ENCODE data around the gene CYP3A4. TPM values are rescaled to one million over a fixed set of nuclear protein-coding genes. Genes with fewer than 3 reads are reported as not detected.
"Not testable (repeated sequence)": the region's sequence is repeated elsewhere in the genome, so short reads cannot be mapped to it uniquely, and the experiment has no call there.

CYP3A4 gene
- 1 to 10 TPM in 1 of 3 donors, under 1 TPM in 2; 0.10 to 1.3 (median 0.22) TPM for polyA plus RNA-seq

GRCh38 chr7:99784007-99784406, at the start of gene CYP3A4:
CYP3A4 (minus strand) TSS chr7:99784184; CDS start chr7:99784081, 103 bp downstream.
- H3K27ac ChIP-seq (ENCODE audit: low read depth, low read length): no peak within 1 kb of the TSS

- H3K27ac ChIP-seq (ENCODE audit: low read depth, low read length): no peak overlapping the region
- 25 to 64% (median 64%) methylated on average over 8 of the region's 8 CpGs for WGBS, 3 donors
Observed at GRCh38 chr7:99833289-99833877, 49.4 kb upstream of the CYP3A4 start.

- H3K27ac ChIP-seq (ENCODE audit: low read depth, low read length): no peak overlapping the region
Observed at GRCh38 chr7:99831595-99831994, 47.6 kb upstream of the CYP3A4 start.

DNA sequence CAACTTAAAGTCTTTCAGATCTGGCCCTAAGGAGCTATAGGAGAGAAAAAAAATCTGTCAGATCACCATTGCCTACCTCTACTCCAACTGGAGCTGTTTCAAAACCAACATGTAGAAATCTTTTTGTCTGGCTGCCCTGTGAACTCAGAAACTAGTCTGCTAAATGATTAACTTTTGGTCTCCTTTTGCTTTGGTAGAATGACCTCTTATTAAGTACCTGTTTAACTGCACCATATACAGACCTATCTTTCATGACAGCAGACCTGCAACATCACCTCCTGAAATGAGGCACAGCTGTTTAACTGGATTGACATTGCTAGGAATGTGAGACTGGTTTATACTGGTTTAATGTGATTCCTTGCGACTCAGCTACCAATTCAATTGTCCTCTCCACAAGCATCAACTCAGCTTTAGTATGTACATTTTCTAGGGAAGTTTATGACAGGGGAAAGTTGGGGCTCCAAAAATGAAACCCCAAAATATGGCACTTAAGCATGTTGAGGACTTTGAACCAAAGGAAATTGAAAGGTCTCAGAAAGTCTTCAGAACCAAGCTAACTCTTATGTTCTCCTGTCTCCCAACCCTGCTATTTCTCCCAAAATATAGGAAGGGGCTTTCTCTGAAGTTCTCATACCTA, 45.7 kb upstream of the CYP3A4 start:
- WGBS, 3 donors: 22 to 94% (median 90%) methylated on average over 1 of the region's 1 CpG
- no peak overlapping the region for H3K27ac ChIP-seq (ENCODE audit: low read depth, low read length)

DNA sequence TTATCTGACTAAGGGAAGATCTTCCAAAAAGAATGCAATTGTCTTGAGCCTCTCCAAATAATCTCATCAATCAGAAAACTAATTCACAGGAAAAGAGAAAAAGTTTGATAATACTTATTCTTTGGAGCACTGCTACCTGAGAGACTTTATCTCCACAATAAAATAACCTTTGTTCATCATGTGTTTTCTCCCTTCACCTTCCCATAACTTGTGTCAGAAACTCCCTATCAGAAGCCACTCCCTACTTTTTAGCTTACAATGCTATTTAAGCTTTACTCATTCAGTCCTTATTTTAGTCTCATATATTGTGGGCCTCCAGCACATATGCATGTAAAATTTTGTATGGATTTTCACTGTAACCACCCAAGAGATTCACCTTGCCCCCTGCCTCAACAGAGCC, 44.8 kb upstream of the CYP3A4 start:
- H3K27ac ChIP-seq (ENCODE audit: low read depth, low read length): no peak overlapping the region

GRCh38 chr7:99827040-99827778, 43.2 kb upstream of the CYP3A4 start:
- no peak overlapping the region for H3K27ac ChIP-seq (ENCODE audit: low read depth, low read length)
- WGBS, 3 donors: 36 to 91% (median 71%) methylated on average over 2 of the region's 2 CpGs

DNA sequence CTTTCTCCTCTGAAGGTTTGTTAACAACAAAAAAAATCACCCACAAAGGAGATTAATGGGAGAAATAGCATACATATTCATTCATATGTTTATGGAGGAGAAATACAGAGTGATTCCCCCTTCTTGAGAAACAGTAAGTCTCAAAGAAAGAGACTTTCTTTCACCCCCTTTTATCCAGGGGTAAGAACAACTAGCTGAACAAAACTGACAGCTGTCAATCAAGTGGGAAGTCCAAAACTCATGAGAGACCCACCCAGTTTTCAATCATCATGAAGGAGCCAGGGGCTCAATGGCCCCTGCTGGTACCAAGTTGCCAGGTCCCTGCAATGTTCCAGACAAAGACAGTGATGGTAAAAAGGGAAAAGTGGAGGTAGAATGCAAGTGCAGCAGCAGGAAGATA, 41.9 kb upstream of the CYP3A4 start:
- H3K27ac ChIP-seq (ENCODE audit: low read depth, low read length): no peak overlapping the region

GRCh38 chr7:99825452-99825851, 41.5 kb upstream of the CYP3A4 start:
- H3K27ac ChIP-seq (ENCODE audit: low read depth, low read length): no peak overlapping the region
- 88 to 91% (median 90%) methylated on average over 1 of the region's 1 CpG for WGBS, 3 donors

DNA sequence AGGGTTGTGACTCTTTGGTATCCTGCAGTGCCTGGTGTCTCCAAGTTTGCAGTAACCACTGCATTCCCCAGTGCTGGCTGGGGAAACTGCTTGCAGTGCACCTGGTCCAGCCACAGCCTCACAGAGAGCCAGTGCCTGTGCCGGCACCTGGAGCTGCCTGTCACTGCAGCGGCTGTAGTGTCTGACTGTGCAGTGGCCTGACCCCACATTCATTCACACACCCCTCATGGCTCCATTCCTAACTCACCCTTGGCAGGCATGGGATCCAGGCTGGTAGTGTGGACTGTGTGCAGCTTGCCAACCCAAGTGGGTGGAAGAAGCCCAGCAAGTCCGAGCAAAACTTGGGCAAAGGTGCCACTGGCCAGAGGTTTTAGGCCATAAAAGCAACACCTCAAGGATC, 40.1 kb upstream of the CYP3A4 start:
- 88 to 94% (median 89%) methylated on average over 3 of the region's 3 CpGs for WGBS, 3 donors
- H3K27ac ChIP-seq (ENCODE audit: low read depth, low read length): no peak overlapping the region

DNA sequence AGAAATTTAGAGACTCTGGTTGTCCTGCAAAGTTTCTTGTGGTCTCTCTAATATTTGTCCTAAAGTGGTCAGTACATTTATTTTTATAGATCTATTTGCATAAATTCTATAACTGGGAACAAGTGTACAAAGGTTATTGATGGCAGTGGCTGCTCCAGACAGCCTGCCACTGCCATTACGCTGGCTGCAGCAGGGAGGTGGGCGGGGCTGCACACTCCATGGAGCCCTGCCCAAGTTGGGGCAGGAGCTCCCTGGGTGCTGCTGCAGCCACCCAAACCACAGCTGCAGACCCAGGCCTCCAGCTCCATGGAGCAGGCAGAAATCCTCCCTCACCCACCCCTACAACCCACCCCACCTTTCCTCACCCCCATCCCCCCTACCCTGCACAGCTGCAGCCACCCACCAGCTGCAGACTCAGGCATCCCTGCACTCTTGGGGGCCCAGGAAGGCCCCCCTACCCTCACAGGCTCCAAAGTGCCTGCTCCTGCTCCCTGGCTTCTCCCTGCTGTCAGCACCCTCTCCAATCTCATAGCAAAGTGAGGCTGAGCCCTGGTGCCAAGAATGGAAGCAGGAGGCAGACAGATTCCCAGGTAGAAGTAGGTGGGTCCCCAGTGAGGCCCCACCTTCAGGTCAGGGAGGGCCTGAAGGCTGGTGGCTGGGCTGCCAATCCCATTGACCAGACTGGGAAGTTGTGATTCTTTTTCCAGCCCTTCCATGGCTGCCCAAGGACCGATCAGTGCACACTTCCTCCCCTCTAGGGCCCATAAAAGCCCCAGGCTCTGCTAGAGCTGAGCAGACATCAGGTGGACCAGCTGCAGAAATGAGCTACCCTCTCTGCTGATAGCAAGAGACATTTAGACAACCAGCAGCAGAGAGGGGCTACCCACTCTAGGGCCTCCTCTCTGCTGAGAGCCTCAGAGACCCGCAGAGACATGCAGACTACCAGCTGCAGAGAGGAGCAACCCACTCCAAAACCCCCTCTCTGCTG, 39.0 kb upstream of the CYP3A4 start:
- no peak overlapping the region for H3K27ac ChIP-seq (ENCODE audit: low read depth, low read length)
- 66 to 79% (median 71%) methylated on average over 4 of the region's 4 CpGs for WGBS, 3 donors

GRCh38 chr7:99820408-99821027, 36.5 kb upstream of the CYP3A4 start:
- 80 to 89% (median 87%) methylated on average over 2 of the region's 2 CpGs for WGBS, 3 donors
- H3K27ac ChIP-seq (ENCODE audit: low read depth, low read length): no peak overlapping the region

GRCh38 chr7:99808766-99809165, 24.8 kb upstream of the CYP3A4 start:
- WGBS, 3 donors: 82 to 84% (median 82%) methylated on average over 5 of the region's 5 CpGs
- no peak overlapping the region for H3K27ac ChIP-seq (ENCODE audit: low read depth, low read length)

DNA sequence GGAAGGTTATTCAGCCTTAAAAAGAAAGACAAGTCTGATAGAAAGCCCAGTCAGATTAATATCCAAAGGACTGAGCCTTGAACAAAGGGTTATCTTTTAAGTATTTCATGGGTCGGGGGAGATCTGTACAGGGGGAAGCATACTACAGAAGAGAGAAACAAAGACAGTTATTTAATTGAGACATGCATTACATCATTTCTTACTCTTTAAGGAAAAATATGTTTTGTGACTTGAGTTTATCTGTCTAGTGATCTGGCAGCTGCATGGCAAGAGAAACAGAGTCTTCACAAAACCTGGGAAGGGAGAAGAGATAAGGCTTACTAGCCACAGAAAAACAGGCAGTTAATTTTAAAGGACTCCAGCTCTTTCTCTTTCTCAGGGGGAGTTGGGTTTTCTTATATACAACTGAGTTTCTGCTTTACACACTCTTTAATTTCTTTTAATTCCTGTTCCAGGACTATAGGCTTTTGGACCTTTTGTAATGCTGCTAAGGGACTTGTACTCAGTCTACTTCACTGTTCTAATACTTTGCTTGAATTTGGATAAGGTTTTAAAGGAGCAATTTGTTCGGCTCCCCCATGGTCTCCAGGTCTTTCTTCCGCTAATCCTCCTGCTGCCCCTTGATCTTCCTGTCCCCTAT, 23.0 kb upstream of the CYP3A4 start:
- H3K27ac ChIP-seq (ENCODE audit: low read depth, low read length): no peak overlapping the region
- 80 to 85% (median 81%) methylated on average over 3 of the region's 3 CpGs for WGBS, 3 donors

GRCh38 chr7:99805641-99806040, 21.7 kb upstream of the CYP3A4 start:
- WGBS, 3 donors: 77 to 92% (median 85%) methylated on average over 2 of the region's 2 CpGs
- no peak overlapping the region for H3K27ac ChIP-seq (ENCODE audit: low read depth, low read length)

DNA sequence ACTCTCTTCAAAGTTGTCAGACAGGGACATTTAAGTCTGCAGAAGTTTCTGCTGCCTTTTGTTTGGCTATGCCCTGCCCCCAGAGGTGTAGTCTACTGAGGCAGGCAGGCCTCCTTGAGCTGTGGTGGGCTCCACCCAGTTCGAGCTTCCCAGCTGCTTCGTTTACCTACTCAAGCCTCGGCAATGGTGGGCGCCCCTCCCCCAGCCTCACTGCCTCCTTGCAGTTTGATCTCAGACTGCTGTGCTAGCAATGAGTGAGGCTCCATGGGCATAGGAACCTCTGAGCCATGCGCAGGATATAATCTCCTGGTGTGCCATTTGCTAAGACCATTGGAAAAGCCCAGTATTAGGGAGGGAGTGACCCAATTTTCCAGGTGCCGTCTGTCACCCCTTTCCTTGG, 19.1 kb upstream of the CYP3A4 start:
- WGBS, 3 donors: 84 to 92% (median 89%) methylated on average over 6 of the region's 6 CpGs
- H3K27ac ChIP-seq (ENCODE audit: low read depth, low read length): not testable (repeated sequence)

DNA sequence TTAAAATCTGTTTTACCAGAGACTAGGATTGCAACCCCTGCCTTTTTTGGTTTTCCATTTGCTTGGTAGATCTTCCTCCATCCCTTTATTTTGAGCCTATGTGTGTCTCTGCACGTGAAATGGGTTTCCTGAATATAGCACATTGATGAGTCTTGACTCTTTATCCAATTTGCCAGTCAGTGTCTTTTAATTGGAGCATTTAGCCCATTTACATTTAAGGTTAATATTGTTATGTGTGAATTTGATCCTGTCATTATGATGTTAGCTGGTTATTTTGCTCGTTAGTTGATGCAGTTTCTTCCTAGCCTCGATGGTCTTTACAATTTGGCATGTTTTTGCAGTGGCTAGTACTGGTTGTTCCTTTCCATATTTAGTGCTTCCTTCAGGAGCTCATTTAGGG, 17.4 kb upstream of the CYP3A4 start:
- WGBS, 3 donors: 75 to 84% (median 83%) methylated on average over 1 to 2 of the region's 3 CpGs

GRCh38 chr7:99798972-99799371, 15.0 kb upstream of the CYP3A4 start:
- WGBS, 3 donors: 79 to 83% (median 81%) methylated on average over 2 of the region's 2 CpGs
- H3K27ac ChIP-seq (ENCODE audit: low read depth, low read length): no peak overlapping the region

More for the DNA sequence above, 17.4 kb upstream of the CYP3A4 start:
- not testable (repeated sequence) for H3K27ac ChIP-seq (ENCODE audit: low read depth, low read length)

GRCh38 chr7:99795864-99796263, 11.9 kb upstream of the CYP3A4 start:
- H3K27ac ChIP-seq (ENCODE audit: low read depth, low read length): not testable (repeated sequence)
- WGBS, 3 donors: 47 to 87% (median 49%) methylated on average over 2 of the region's 2 CpGs

Data from adipose tissue (tissue), 3 donors.